H9 (cell line): ENCODE measurements around the gene FHIT. TPM values are rescaled to one million over a fixed set of nuclear protein-coding genes. Genes with fewer than 3 reads are reported as not detected.

Experiments
- DNase-seq: peaks from one replicate; pipeline ENCODE4 v3.0.0-alpha.2; 2017
- H2AFZ ChIP-seq: one replicate; pipeline ENCODE4 v1.6.1; 2013; ENCODE audit warnings: mild to moderate bottlenecking, low read length, control low read depth, moderate library complexity
- H2AK5ac ChIP-seq: 2 replicates; pipeline ENCODE4 v1.6.1; 2013; ENCODE audit warnings: low read length, control low read depth, mixed read lengths; ENCODE audit not compliant: insufficient read length
- H2BK120ac ChIP-seq: one replicate; pipeline ENCODE4 v1.6.1; 2013; ENCODE audit warnings: low read depth, mild to moderate bottlenecking, low read length, control low read depth, inconsistent platforms; ENCODE audit not compliant: poor library complexity, severe bottlenecking
- H2BK12ac ChIP-seq: 2 replicates; pipeline ENCODE4 v1.6.1; 2013; ENCODE audit warnings: low read length, control low read depth, mixed read lengths, low read depth; ENCODE audit not compliant: insufficient read length
- H2BK15ac ChIP-seq: 2 replicates; pipeline ENCODE4 v1.6.1; 2013; ENCODE audit warnings: low read depth, low read length, control low read depth
- H2BK20ac ChIP-seq: one replicate; pipeline ENCODE4 v1.6.1; 2013; ENCODE audit warnings: low read depth, mild to moderate bottlenecking, low read length, control low read depth, inconsistent platforms; ENCODE audit not compliant: poor library complexity, severe bottlenecking
- H2BK5ac ChIP-seq: 2 replicates; pipeline ENCODE4 v1.6.1; 2013; ENCODE audit warnings: low read length, control low read depth, mixed read lengths; ENCODE audit not compliant: insufficient read length
- H3K14ac ChIP-seq: 2 replicates; pipeline ENCODE4 v1.6.1; 2013; ENCODE audit warnings: low read length, control low read depth; ENCODE audit not compliant: insufficient read depth
- H3K18ac ChIP-seq: 2 replicates; pipeline ENCODE4 v1.6.1; 2013; ENCODE audit warnings: low read depth, mild to moderate bottlenecking, mixed read lengths, low read length, control low read depth; ENCODE audit not compliant: insufficient read length
- H3K23ac ChIP-seq: 2 replicates; pipeline ENCODE4 v1.6.1; 2013; ENCODE audit warnings: low read length, control low read depth, mixed read lengths, low read depth; ENCODE audit not compliant: insufficient read length
- H3K23me2 ChIP-seq: 2 replicates; pipeline ENCODE4 v1.6.1; 2013; ENCODE audit warnings: low read depth, mild to moderate bottlenecking, mixed read lengths, low read length, control low read depth; ENCODE audit not compliant: insufficient read length, poor library complexity, severe bottlenecking
- H3K27ac ChIP-seq: 2 replicates; pipeline ENCODE4 v1.5.1; 2013; ENCODE audit warnings: low read length, control low read depth, mixed read lengths, low read depth; ENCODE audit not compliant: insufficient read length
- H3K27me3 ChIP-seq: 2 replicates; pipeline ENCODE4 v1.6.1; 2013; ENCODE audit warnings: low read length, control low read depth, inconsistent platforms; ENCODE audit not compliant: insufficient read depth
- H3K4ac ChIP-seq: 2 replicates; pipeline ENCODE4 v1.6.1; 2013; ENCODE audit warnings: low read depth, mild to moderate bottlenecking, control low read depth, inconsistent platforms, low read length, moderate library complexity
- H3K4me1 ChIP-seq: 2 replicates; pipeline ENCODE4 v1.6.1; 2013; ENCODE audit warnings: low read length, control low read depth, inconsistent platforms; ENCODE audit not compliant: insufficient read depth
- H3K4me2 ChIP-seq: 2 replicates; pipeline ENCODE4 v1.6.1; 2013; ENCODE audit warnings: low read length, control low read depth, mixed read lengths; ENCODE audit not compliant: insufficient read length, insufficient read depth
- H3K56ac ChIP-seq: 2 replicates; pipeline ENCODE4 v1.6.1; 2013; ENCODE audit warnings: low read depth, mild to moderate bottlenecking, mixed read lengths, low read length, control low read depth; ENCODE audit not compliant: insufficient read length
- H3K79me1 ChIP-seq: 2 replicates; pipeline ENCODE4 v1.6.1; 2013; ENCODE audit warnings: low read depth, mild to moderate bottlenecking, moderate library complexity, low read length, control low read depth, inconsistent platforms; ENCODE audit not compliant: insufficient read depth, poor library complexity, severe bottlenecking
- H3K79me2 ChIP-seq: 2 replicates; pipeline ENCODE4 v1.6.1; 2013; ENCODE audit warnings: low read length, control low read depth, inconsistent platforms; ENCODE audit not compliant: insufficient read depth
- H3K9ac ChIP-seq: 2 replicates; pipeline ENCODE4 v1.6.1; 2013; ENCODE audit warnings: low read length, control low read depth, mixed read lengths; ENCODE audit not compliant: insufficient read length; ENCODE audit errors: extremely low read depth
- H3K9me3 ChIP-seq: one replicate; pipeline ENCODE4 v1.6.1; 2013; ENCODE audit warnings: low read depth, low read length, inconsistent platforms; ENCODE audit not compliant: control insufficient read depth
- H3T11ph ChIP-seq: one replicate; pipeline ENCODE4 v1.6.1; 2013; ENCODE audit warnings: mild to moderate bottlenecking, low read length, control low read depth, inconsistent platforms
- H4K20me1 ChIP-seq: one replicate; pipeline ENCODE4 v1.6.1; 2013; ENCODE audit not compliant: control insufficient read depth, insufficient read length, insufficient read depth
- H4K5ac ChIP-seq: 2 replicates; pipeline ENCODE4 v1.6.1; 2013; ENCODE audit warnings: low read depth, mild to moderate bottlenecking, mixed read lengths, low read length, control low read depth; ENCODE audit not compliant: insufficient read length
- H4K8ac ChIP-seq: replicated peaks from 2 replicates; pipeline ENCODE4 v1.6.1; 2013; ENCODE audit warnings: low read length, control low read depth, mixed read lengths, low read depth; ENCODE audit not compliant: insufficient read length
- H4K91ac ChIP-seq: 2 replicates; pipeline ENCODE4 v1.6.1; 2013; ENCODE audit warnings: low read depth, mild to moderate bottlenecking, moderate library complexity, mixed read lengths, low read length, control low read depth; ENCODE audit not compliant: insufficient read length
- H3K27ac Mint-ChIP-seq, 3 experiments: 2 replicates in 2 of 3; 3 replicates in 1 of 3; pipeline ENCODE4 v1.8.0; 2020 to 2021; ENCODE audit warnings: mixed read lengths in 3 of 3, mild to moderate bottlenecking in 1 of 3, moderate library complexity in 1 of 3
- H3K27me3 Mint-ChIP-seq: 2 replicates; pipeline ENCODE4 v1.8.0; 2021; ENCODE audit warnings: low read depth, mild to moderate bottlenecking, moderate library complexity, mixed read lengths
- H3K36me3 Mint-ChIP-seq, 3 experiments: 2 replicates in 2 of 3; 3 replicates in 1 of 3; pipeline ENCODE4 v1.8.0; 2020 to 2021; ENCODE audit warnings: low read depth in 3 of 3, mixed read lengths in 3 of 3; ENCODE audit not compliant: insufficient read depth in 1 of 3
- H3K4me1 Mint-ChIP-seq, 2 experiments: 2 replicates each; pipeline ENCODE4 v1.8.0; 2020; ENCODE audit warnings: mixed read lengths in 2 of 2
- H3K4me3 Mint-ChIP-seq, 2 experiments: 2 replicates in 1 of 2; 3 replicates in 1 of 2; pipeline ENCODE4 v1.8.0; 2020 to 2021; ENCODE audit warnings: mild to moderate bottlenecking in 2 of 2, mixed read lengths in 2 of 2, moderate library complexity in 1 of 2
- H3K9me3 Mint-ChIP-seq, 2 experiments: 2 replicates in 1 of 2; 3 replicates in 1 of 2; pipeline ENCODE4 v1.8.0; 2020; ENCODE audit warnings: mild to moderate bottlenecking in 2 of 2, mixed read lengths in 2 of 2, moderate library complexity in 1 of 2
- WGBS: extraction: QIAGEN DNeasy Blood & Tissue Kit; methylation state at CpG from one replicate; pipeline ENCODE4 v1.1.7; 2013; ENCODE audit warnings: missing lambda C conversion rate, low lambda C conversion rate, mixed read lengths; ENCODE audit not compliant: insufficient read length; ENCODE audit errors: extremely low coverage; 5-methylcytosine and 5-hydroxymethylcytosine counted together
- total RNA-seq: library from RNA; stranded (reverse); gene quantifications from 2 replicates; pipeline ENCODE4 v1.2.1, GENCODE V29; 2021
- TF ChIP-seq, protein P1 (sequence below): fragments of 200-600 bp; sonication (generic); conservative IDR thresholded peaks from 3 replicates; pipeline ENCODE4 v1.8.0; 2021; ENCODE audit warnings: antibody characterized with exemption, mild to moderate bottlenecking

The FHIT gene
- total RNA-seq, 1 experiment from 2014 or later: 3.0 TPM

DNA sequence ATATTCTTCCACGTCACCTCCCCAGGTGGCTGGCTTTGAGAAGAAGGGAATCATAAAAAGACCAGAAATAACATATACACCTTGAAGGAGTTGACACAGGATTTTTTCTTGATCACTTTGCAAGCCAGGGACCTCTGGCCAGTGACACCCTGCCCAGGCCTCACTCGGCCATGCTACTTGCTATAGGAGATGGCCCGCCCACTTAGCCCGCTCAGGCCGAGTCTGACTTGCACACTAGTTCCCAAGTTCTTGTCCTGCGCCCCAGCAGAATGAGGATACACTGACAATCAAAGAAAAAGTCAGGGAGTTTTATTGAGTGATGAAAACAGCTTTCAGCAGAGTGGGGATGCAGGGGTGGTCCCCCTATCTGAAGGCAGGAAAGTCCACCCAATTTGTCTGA is 1155.3 kb downstream of the FHIT start:
- no peak overlapping the region for H3K56ac ChIP-seq
- no peaks in the 10 kb centered on the region for H3K27me3 ChIP-seq
- no peak overlapping the region for H4K8ac ChIP-seq
- no peak overlapping the region for H3K4me3 Mint-ChIP-seq
- H4K20me1 ChIP-seq: no peaks in the 10 kb centered on the region
- no peak overlapping the region for H3K27ac ChIP-seq
- H2BK12ac ChIP-seq: no peak overlapping the region
- H2BK120ac ChIP-seq: no peak overlapping the region
- H3K4me1 ChIP-seq: no peaks in the 10 kb centered on the region; the same call in 1 of the 2 replicates
- no peak overlapping the region for H4K5ac ChIP-seq
- H3K18ac ChIP-seq: no peak overlapping the region
- WGBS: no CpG with 5 or more reads among the region's 6 CpGs
- H3K9me3 Mint-ChIP-seq: peaks cover 3 to 4% of the 10 kb centered on the region in 2 experiments; a peak in 3 of 5 replicates
- H2AFZ ChIP-seq: no peak overlapping the region
- H3K36me3 Mint-ChIP-seq: no peaks in the 10 kb centered on the region; a peak in 1 of 7 replicates
- no peaks in the 10 kb centered on the region for H3K23me2 ChIP-seq
- H3K9me3 ChIP-seq: no peaks in the 10 kb centered on the region
- no peak overlapping the region for H3K23ac ChIP-seq
- peaks cover 8 to 9% of the 10 kb centered on the region in 2 experiments for H3K4me1 Mint-ChIP-seq
- H3K4me2 ChIP-seq: no peak overlapping the region
- no peak overlapping the region for H3K14ac ChIP-seq
- H2BK15ac ChIP-seq: no peak overlapping the region
- H3K27me3 Mint-ChIP-seq: no peaks in the 10 kb centered on the region; the same call in 1 of the 2 replicates
- no peak for DNase-seq
- H2BK5ac ChIP-seq: no peak overlapping the region
- no peak overlapping the region for H3T11ph ChIP-seq
- H3K9ac ChIP-seq: no peak overlapping the region
- no peak overlapping the region for H2BK20ac ChIP-seq
- H2AK5ac ChIP-seq: no peak overlapping the region
- TF ChIP-seq, protein P1, sequence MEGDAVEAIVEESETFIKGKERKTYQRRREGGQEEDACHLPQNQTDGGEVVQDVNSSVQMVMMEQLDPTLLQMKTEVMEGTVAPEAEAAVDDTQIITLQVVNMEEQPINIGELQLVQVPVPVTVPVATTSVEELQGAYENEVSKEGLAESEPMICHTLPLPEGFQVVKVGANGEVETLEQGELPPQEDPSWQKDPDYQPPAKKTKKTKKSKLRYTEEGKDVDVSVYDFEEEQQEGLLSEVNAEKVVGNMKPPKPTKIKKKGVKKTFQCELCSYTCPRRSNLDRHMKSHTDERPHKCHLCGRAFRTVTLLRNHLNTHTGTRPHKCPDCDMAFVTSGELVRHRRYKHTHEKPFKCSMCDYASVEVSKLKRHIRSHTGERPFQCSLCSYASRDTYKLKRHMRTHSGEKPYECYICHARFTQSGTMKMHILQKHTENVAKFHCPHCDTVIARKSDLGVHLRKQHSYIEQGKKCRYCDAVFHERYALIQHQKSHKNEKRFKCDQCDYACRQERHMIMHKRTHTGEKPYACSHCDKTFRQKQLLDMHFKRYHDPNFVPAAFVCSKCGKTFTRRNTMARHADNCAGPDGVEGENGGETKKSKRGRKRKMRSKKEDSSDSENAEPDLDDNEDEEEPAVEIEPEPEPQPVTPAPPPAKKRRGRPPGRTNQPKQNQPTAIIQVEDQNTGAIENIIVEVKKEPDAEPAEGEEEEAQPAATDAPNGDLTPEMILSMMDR: no peak
- H3K4ac ChIP-seq: no peak overlapping the region
- H4K91ac ChIP-seq: no peak overlapping the region
- no peaks in the 10 kb centered on the region for H3K79me1 ChIP-seq
- H3K79me2 ChIP-seq: no peaks in the 10 kb centered on the region
- H3K27ac Mint-ChIP-seq: peak overlapping the region in 1 of 3 experiments; percentile 31; a peak in 1 of 7 replicates
